OCI-LY3 (cell line): ENCODE data around the gene MRRF.
A peak's percentile ranks its signal among the peaks of the same experiment; 100 is the strongest.
"Not testable (repeated sequence)": the region's sequence is repeated elsewhere in the genome, so short reads cannot be mapped to it uniquely, and the experiment has no call there.

ENCODE experiments used
- H2AFZ ChIP-seq: fragments of 200-600, 300-600 bp; shearing (Covaris generic); 2 replicates; pipeline ENCODE4 v1.6.0; 2014; ENCODE audit warnings: antibody characterized with exemption, low read depth, low read length
- H3K27ac ChIP-seq: fragments of 200-600, 300-600 bp; sonication (generic); 2 replicates; pipeline ENCODE4 v1.5.1; 2014; ENCODE audit warnings: mild to moderate bottlenecking, low read length, moderate library complexity, mixed read lengths
- H3K27me3 ChIP-seq: fragments of 200-600, 300-600 bp; sonication (generic); 2 replicates; pipeline ENCODE4 v1.6.1; 2014; ENCODE audit warnings: low read depth, low read length, mixed read lengths
- H3K36me3 ChIP-seq: fragments of 200-600, 300-600 bp; sonication (generic); replicated peaks from 2 replicates; pipeline ENCODE3; 2014; ENCODE audit warnings: low read depth, low read length, mixed read lengths
- H3K4me1 ChIP-seq: fragments of 300-600, 200-600 bp; sonication (generic); 2 replicates; pipeline ENCODE4 v1.6.1; 2014; ENCODE audit warnings: low read length, mixed read lengths
- H3K4me2 ChIP-seq: fragments of 200-600, 300-600 bp; sonication (generic); 2 replicates; pipeline ENCODE4 v1.6.1; 2014; ENCODE audit warnings: low read length, mixed read lengths
- H3K4me3 ChIP-seq: fragments of 300-600, 200-600 bp; sonication (generic); 2 replicates; pipeline ENCODE4 v1.5.1; 2014; ENCODE audit warnings: antibody characterized with exemption, mild to moderate bottlenecking, low read length, moderate library complexity
- H3K79me2 ChIP-seq: fragments of 300-600, 200-600 bp; shearing (Covaris generic); 2 replicates; pipeline ENCODE4 v1.6.1; 2014; ENCODE audit warnings: mild to moderate bottlenecking, low read length, mixed read lengths
- H3K9ac ChIP-seq: fragments of 300-600, 200-600 bp; shearing (Covaris generic); 2 replicates; pipeline ENCODE4 v1.6.0; 2014; ENCODE audit warnings: mild to moderate bottlenecking, low read length, moderate library complexity
- H3K9me3 ChIP-seq: fragments of 200-600, 300-600 bp; shearing (Covaris generic); 2 replicates; pipeline ENCODE4 v1.6.1; 2014; ENCODE audit warnings: low read length, mixed read lengths; ENCODE audit not compliant: insufficient read depth
- H4K20me1 ChIP-seq: fragments of 200-600, 300-600 bp; sonication (generic); 2 replicates; pipeline ENCODE4 v1.6.1; 2016; ENCODE audit warnings: low read length, mixed read lengths; ENCODE audit not compliant: insufficient read depth
- EZH2phosphoT487 ChIP-seq: fragments of 200-600 bp; shearing (Covaris generic); IDR thresholded peaks from 2 replicates; pipeline ENCODE4 v1.6.1; 2018; ENCODE audit warnings: antibody characterized with exemption, mixed run types, low read depth
- TF ChIP-seq, protein P1 (sequence below): fragments of 200-600, 300-600 bp; sonication (generic); IDR thresholded peaks from 2 replicates; pipeline ENCODE4 v1.5.1; 2014; ENCODE audit warnings: antibody characterized with exemption, low read length, low read depth

MRRF gene

GRCh38 chr9:122322553-122322952 lies 57.9 kb downstream of the MRRF start:
- H3K9ac ChIP-seq, result no peak overlapping the region

DNA sequence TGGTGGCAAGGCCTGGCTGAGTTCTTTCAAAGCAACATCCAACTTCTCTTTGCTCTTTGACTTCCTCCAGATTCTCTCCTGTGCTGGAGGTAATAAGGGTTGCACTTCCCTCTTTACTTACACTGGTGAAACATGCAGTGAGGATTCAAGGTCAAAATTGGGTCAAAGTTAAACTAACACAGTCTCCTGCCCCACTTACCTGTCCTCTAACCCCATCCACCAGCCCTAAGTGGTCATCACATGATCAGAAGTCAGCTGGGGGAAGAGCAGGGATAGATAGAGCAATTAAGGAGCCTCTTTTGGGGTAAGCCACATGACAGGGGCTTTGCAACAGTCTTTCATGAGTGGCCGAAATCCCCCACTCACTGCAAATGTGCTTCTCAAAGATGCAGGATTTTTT lies 60.0 kb downstream of the MRRF start:
- not testable (repeated sequence) for H3K9me3 ChIP-seq, H2AFZ ChIP-seq, H3K27ac ChIP-seq, H3K9ac ChIP-seq, H3K79me2 ChIP-seq, H3K4me2 ChIP-seq, H4K20me1 ChIP-seq, H3K4me3 ChIP-seq, H3K27me3 ChIP-seq
- Histone ChIP-seq H3K36me3 (peaks cover 37% of the 10 kb centered on the region), H3K4me1 (peaks cover 37% of the 10 kb centered on the region)

More at GRCh38 chr9:122322553-122322952, 57.9 kb downstream of the MRRF start:
- no peak overlapping the region for H3K4me2 ChIP-seq
- TF ChIP-seq EZH2phosphoT487, result no peak
- TF ChIP-seq, protein P1, sequence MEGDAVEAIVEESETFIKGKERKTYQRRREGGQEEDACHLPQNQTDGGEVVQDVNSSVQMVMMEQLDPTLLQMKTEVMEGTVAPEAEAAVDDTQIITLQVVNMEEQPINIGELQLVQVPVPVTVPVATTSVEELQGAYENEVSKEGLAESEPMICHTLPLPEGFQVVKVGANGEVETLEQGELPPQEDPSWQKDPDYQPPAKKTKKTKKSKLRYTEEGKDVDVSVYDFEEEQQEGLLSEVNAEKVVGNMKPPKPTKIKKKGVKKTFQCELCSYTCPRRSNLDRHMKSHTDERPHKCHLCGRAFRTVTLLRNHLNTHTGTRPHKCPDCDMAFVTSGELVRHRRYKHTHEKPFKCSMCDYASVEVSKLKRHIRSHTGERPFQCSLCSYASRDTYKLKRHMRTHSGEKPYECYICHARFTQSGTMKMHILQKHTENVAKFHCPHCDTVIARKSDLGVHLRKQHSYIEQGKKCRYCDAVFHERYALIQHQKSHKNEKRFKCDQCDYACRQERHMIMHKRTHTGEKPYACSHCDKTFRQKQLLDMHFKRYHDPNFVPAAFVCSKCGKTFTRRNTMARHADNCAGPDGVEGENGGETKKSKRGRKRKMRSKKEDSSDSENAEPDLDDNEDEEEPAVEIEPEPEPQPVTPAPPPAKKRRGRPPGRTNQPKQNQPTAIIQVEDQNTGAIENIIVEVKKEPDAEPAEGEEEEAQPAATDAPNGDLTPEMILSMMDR, result no peak
- H3K9me3 ChIP-seq, result no peaks in the 10 kb centered on the region
- H4K20me1 ChIP-seq, result peaks cover 5% of the 10 kb centered on the region; the same call in 1 of the 2 replicates
- H3K4me3 ChIP-seq, result no peak overlapping the region
- no peaks in the 10 kb centered on the region for H3K79me2 ChIP-seq
- peaks cover 30% of the 10 kb centered on the region for H3K4me1 ChIP-seq
- no peaks in the 10 kb centered on the region for H3K27me3 ChIP-seq
- H3K36me3 ChIP-seq, result peaks cover 26% of the 10 kb centered on the region
- no peak overlapping the region for H2AFZ ChIP-seq
- no peak overlapping the region for H3K27ac ChIP-seq

- Histone ChIP-seq H3K27me3 (no peaks in the 10 kb centered on the region), H3K9ac (no peak overlapping the region), H2AFZ (no peak overlapping the region), H3K9me3 (no peaks in the 10 kb centered on the region), H3K4me3 (no peak overlapping the region), H3K27ac (no peak overlapping the region), H3K4me2 (no peak overlapping the region), H3K4me1 (peaks cover 33% of the 10 kb centered on the region), H3K79me2 (no peaks in the 10 kb centered on the region), H3K36me3 (peaks cover 38% of the 10 kb centered on the region), H4K20me1 (peaks cover 9% of the 10 kb centered on the region)
- no peak for TF ChIP-seq EZH2phosphoT487
- TF ChIP-seq, protein P1, result no peak
Measured at GRCh38 chr9:122325124-122325523, 60.4 kb downstream of the MRRF start.

GRCh38 chr9:122327175-122327574 lies 62.5 kb downstream of the MRRF start:
- peaks cover 30% of the 10 kb centered on the region for H3K4me1 ChIP-seq
- no peaks in the 10 kb centered on the region for H3K27me3 ChIP-seq

More at GRCh38 chr9:122327175-122327574, 62.5 kb downstream of the MRRF start:
- Histone ChIP-seq H2AFZ (no peak overlapping the region), H3K4me2 (peak overlapping the region; percentile 40), H3K36me3 (peaks cover 32% of the 10 kb centered on the region), H3K4me3 (no peak overlapping the region), H3K79me2 (no peaks in the 10 kb centered on the region), H3K9ac (no peak overlapping the region), H3K27ac (peak overlapping the region; percentile 5; the same call in 1 of the 2 replicates), H4K20me1 (peaks cover 9% of the 10 kb centered on the region), H3K9me3 (no peaks in the 10 kb centered on the region)
- TF ChIP-seq EZH2phosphoT487, result no peak
- TF ChIP-seq, protein P1, result no peak
